GM12891 (cell line): ENCODE measurements around the gene VCL. TPM values are rescaled to one million over a fixed set of nuclear protein-coding genes. Genes with fewer than 3 reads are reported as not detected.
"Not testable (repeated sequence)": the region's sequence is repeated elsewhere in the genome, so short reads cannot be mapped to it uniquely, and the experiment has no call there.

Source experiments
- DNase-seq: peaks from one replicate; pipeline ENCODE4 v3.0.0; 2011; ENCODE audit warnings: low spot score; ENCODE audit not compliant: insufficient read length
- FAIRE-seq: peaks from 2 replicates; lab custom pipeline; 2011; peaks lifted over from hg19 to GRCh38; lab: Jason Lieb, UNC
- PAX5 ChIP-seq: IDR thresholded peaks from 2 replicates; pipeline ENCODE4 v1.6.1; 2011; ENCODE audit warnings: low read length, moderate library complexity, mild to moderate bottlenecking; ENCODE audit not compliant: insufficient read depth, severe bottlenecking
- POLR2A ChIP-seq: IDR thresholded peaks from 2 replicates; pipeline ENCODE4 v1.6.1; 2011; ENCODE audit warnings: low read depth, low read length, control low read depth
- POLR2AphosphoS5 ChIP-seq: IDR thresholded peaks from 2 replicates; pipeline ENCODE4 v1.6.1; 2011; ENCODE audit warnings: low read depth, low read length, control low read depth
- POU2F2 ChIP-seq: IDR thresholded peaks from 2 replicates; pipeline ENCODE4 v1.6.1; 2011; ENCODE audit warnings: low read depth, mild to moderate bottlenecking, control low read depth, low read length, moderate library complexity
- SPI1 ChIP-seq: IDR thresholded peaks from 2 replicates; pipeline ENCODE4 v1.6.1; 2011; ENCODE audit warnings: low read depth, low read length, control low read depth
- TAF1 ChIP-seq: IDR thresholded peaks from 2 replicates; pipeline ENCODE4 v1.6.1; 2011; ENCODE audit warnings: low read depth, low read length, control low read depth
- polyA plus RNA-seq: library from polyadenylated mRNA; unstranded; fragments of >200 nt; gene quantifications from one replicate; pipeline ENCODE4 v1.2.1, GENCODE V29; 2012; ENCODE audit warnings: low read depth, missing spikeins, inconsistent platforms; ENCODE audit not compliant: missing spikeins

The VCL gene
- polyA plus RNA-seq, result 8.7 TPM

DNA sequence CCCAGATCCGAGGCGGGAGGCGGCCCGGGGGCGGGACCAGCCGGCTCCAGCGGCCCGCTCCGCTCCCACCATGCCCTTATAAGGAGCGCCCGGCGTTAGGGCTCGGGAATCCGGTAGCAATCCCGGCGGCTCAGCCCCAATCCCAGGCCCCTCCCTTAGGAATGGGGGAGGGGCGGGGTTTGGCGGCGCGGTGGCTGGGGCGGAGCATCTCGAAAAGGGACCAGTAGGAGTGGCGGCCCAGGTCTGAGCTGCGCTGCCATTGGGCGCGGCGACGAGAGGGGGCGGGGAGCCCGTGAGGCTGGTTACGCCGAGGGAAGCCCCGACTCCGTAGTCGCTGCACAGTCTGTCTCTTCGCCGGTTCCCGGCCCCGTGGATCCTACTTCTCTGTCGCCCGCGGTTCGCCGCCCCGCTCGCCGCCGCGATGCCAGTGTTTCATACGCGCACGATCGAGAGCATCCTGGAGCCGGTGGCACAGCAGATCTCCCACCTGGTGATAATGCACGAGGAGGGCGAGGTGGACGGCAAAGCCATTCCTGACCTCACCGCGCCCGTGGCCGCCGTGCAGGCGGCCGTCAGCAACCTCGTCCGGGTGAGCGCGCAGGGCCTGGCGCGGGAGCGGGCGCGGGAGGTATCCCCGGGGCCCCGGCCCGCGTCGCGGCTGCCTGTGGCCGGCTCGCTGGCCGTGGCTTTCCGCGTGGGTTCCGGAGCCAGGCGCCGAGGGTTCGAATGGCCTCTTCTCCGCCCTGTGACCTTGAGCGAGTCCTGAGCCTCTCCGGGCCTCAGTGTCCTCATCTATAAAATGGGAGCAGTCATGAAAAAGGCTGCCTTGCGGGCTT, at the start of gene VCL:
Gene VCL (plus strand): TSS at position 330 of the 836 bp plus-strand sequence. CDS start 92 bp downstream, at position 422.
- DNase-seq, result peak; percentile 93
- TF ChIP-seq POLR2A, result peak; percentile 57; the same call in 1 of the 2 replicates
- no peak for TF ChIP-seq POU2F2
- TF ChIP-seq SPI1, result no peak
- TF ChIP-seq PAX5, result no peak
- no peak for TF ChIP-seq TAF1
- TF ChIP-seq POLR2AphosphoS5, result peak; percentile 52; the same call in 1 of the 2 replicates
- peak; percentile 91 for FAIRE-seq

DNA sequence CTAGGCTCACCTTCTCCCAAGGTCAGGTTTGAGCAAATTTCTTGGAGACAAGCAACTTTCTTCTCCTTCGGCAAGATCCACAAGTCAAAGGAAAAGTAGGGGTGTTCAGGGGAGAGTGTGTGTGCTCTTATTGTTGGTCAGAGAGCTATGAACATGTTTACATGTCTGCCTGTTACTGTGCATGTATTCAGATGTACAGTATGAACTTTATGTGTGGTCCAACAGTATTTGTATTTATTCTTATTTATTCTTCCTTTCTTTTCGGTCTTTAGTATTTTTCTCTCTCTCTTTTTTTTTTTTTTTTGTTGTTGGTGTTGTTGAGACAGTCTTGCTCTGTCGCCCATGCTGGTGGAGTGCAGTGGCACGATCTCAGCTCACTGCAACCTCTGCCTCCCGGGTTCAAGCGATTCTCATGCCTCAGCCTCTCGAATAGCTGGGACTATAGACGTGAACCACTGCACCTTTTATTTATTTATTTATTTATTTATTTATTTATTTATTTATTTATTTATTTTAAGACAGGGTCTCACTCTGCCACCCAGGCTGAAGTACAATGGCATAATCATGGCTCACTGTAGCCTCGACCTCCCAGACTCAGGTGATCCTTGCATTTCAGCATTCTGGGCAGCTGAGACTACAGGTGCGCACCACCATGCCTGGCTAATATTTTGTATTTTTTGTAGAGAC, 48.8 kb upstream of the VCL start:
- no peak for TF ChIP-seq SPI1
- no peak for TF ChIP-seq PAX5
- TF ChIP-seq TAF1, result no peak
- no peak for TF ChIP-seq POLR2AphosphoS5
- TF ChIP-seq POU2F2, result no peak
- DNase-seq, result no peak
- FAIRE-seq, result no peak

DNA sequence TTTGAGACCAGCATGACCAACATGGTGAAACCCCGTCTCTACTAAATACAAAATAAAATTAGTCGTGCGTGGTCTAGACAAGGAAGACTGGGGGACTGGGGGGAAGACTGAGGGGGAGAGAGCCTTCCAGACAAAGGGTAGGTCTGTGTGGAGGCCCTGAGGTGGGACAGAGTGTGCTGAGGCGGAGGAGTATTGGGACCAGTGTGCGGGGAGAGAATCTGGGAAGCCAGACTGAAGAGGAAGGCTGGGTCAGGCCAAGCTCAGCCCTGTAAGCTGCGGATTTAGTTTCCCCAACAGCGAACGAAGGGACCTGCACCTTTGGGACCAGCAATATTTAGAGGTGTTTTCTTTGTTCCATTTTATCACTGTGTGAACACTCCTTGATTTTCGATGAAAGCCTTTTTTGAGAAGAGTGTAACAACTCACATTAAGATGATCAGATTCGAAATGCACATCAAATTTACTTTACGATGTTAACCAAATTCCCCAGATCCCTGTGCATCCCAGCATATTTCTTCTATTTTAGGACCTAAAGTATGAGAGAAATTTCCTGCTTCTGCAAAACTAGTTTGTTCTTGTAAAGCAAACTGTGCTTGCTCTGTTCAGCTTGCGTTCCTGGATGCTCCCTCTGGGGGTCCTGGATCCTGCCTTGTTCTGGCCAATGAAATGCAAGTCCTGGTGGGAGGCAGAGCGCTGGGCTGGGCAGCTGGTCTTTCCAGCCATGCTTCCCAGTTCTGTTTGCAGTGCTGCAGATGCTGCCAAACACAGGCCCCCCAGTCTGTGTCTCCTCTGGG, 47.6 kb upstream of the VCL start:
- no peak for DNase-seq
- TF ChIP-seq SPI1 (no peak), POLR2AphosphoS5 (no peak), PAX5 (no peak), POU2F2 (no peak), POLR2A (no peak), TAF1 (no peak)
- FAIRE-seq, result no peak

DNA sequence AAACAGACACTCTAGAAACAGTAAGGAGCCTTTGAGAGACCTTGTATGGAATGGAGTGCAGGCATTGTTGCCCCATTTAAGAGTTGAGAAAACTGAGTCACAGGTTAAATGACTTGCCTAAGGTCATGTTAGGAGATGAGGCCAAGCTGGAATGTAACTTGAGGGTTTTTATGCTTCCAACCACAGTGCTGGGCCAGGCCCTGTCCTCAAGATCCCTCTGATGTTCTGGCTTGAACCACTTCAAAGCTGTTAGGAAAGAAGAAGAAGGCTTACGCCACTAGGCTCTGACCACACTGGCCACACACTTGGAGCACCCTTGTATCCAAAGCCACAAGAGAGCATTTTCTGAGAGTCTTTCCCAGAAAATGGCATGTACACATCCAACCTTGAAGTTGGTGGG, 44.3 kb upstream of the VCL start:
- FAIRE-seq, result no peak
- no peak for DNase-seq
- TF ChIP-seq POLR2AphosphoS5 (no peak), POLR2A (no peak), PAX5 (no peak), TAF1 (no peak), SPI1 (no peak), POU2F2 (no peak)

DNA sequence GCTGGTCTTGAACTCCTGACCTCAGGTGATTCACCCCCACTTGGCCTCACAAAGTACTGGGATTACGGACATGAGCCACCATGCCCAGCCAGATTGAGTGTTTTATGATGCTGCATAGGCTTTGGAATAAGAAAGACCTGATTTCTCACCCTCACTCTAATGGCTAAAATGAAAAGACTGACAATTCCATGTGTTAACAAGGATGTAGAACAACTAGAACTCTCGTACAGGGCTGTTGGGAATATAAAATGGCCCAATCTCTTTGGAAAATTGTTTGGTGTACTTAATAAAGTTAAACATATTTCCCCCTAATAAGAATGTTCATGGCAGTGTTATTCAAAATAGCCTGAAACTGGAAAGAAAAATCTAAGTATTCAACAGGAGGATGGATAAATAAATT, 43.2 kb upstream of the VCL start:
- TF ChIP-seq PAX5 (no peak), POU2F2 (no peak), POLR2A (no peak), POLR2AphosphoS5 (no peak), SPI1 (no peak), TAF1 (no peak)
- FAIRE-seq, result no peak
- no peak for DNase-seq

DNA sequence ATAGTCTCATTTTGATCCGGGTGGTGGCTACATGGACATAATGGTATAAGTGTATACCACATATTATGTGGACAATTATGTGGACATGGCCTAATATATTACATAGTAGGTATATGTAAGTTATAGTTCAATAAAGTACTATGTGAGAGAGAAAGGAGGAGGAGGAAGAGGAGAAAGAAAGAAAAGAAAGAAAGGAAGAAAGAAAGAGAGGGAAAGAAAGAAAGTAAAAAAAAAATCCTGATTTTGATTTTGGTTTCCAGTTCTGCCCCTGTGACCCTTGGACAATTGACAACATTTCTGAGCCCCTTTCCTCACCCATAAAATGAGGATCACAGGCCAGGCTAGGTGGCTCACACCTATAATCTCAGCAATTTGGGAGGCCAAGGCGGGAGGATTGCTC, 42.2 kb upstream of the VCL start:
- DNase-seq, result no peak
- no peak for FAIRE-seq
- TF ChIP-seq POLR2A (no peak), SPI1 (no peak), TAF1 (no peak), PAX5 (no peak), POU2F2 (no peak), POLR2AphosphoS5 (no peak)

DNA sequence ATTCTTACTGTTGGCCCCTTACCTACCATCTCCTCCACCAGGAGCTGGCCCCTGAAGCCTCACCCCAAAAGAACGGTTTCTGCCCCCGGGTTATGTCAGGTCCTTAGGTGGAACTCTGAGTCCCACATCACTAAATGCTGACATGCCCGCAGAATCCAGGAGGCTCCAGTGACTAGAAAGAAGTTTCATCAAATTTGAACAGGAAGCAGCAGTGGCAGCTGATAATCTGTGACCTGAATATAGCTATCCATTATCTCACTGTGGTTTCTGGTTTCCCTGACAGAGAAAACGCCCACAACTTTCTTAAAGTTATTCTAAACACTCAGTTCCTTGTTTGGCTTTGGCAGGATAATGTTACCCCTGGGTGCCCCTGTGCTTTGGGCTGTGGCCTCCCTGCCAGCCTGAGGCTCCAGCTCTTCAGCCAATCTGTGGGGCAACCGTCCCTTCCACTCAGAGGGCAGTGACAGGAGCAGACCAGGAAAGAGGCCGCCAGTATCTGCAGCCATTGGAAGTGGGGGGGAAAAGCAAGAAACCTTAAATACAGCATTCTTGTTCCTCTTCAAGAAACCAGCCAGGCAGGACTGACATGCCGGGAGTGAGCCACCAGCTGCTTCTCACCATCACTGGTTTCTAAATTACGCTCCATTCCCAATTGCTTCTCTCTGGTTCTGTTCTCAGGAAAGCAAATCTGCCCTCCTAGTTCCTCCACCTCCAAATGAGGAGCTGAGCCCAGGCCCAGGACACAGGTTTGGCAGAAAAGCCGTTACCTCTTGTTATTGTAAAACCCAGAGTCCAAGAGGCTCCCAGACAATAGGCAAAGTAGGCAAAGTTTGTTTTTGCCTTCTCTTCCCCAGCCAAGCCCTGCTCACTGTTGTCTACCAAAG, 41.2 kb upstream of the VCL start:
- FAIRE-seq (peak; percentile 55), DNase-seq (no peak)
- no peak for TF ChIP-seq PAX5
- peak; percentile 88 for TF ChIP-seq SPI1

- DNase-seq, result no peak
- FAIRE-seq, result peak; percentile 66
- TF ChIP-seq SPI1, result no peak
- no peak for TF ChIP-seq POU2F2
- no peak for TF ChIP-seq PAX5
- no peak for TF ChIP-seq POLR2A
- no peak for TF ChIP-seq TAF1
- no peak for TF ChIP-seq POLR2AphosphoS5
Observed at GRCh38 chr10:73959484-73960243, 38.3 kb upstream of the VCL start.

DNA sequence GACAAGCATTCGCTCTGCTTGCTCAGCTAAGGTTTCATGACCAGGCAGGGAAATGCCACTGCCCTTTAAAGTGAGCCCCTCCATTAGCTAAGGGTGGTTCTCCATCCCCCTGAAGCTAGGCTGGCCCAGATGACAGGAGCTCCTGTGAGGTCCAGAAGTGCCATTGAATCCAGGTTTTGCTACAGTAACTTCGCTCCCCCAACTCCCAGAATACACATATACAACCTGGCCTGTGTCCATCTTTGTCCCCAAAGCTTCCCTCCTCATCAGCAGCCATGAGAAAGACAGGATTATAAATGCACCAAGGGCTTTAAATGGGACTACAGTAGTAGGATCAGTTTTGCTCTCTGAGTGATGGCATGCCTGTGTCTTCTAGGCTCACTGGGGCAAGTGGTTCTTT, 35.5 kb upstream of the VCL start:
- FAIRE-seq, result no peak
- no peak for DNase-seq
- TF ChIP-seq PAX5 (no peak), POLR2A (no peak), POU2F2 (no peak), TAF1 (no peak), POLR2AphosphoS5 (no peak), SPI1 (no peak)

GRCh38 chr10:73963533-73963932, 34.4 kb upstream of the VCL start:
- not testable (repeated sequence) for FAIRE-seq, DNase-seq
